ENCODE data around the gene PRKACA.
A peak's percentile ranks its signal among the peaks of the same experiment; 100 is the strongest.
"Not testable (repeated sequence)": the region's sequence is repeated elsewhere in the genome, so short reads cannot be mapped to it uniquely, and the experiment has no call there.

PRKACA gene

GRCh38 chr19:14147797-14148605 is 30.4 kb upstream of the PRKACA start:
- no peak for DNase-seq

- DNase-seq, result no peak
These were observed 29.2 kb upstream of the PRKACA start for GRCh38 chr19:14146789-14147216.

GRCh38 chr19:14146169-14146568 is 28.6 kb upstream of the PRKACA start:
- not testable (repeated sequence) for DNase-seq

GRCh38 chr19:14145381-14145780 is 27.8 kb upstream of the PRKACA start:
- DNase-seq, result no peak

- DNase-seq, result no peak
These were observed 25.0 kb upstream of the PRKACA start for GRCh38 chr19:14142262-14143190.

GRCh38 chr19:14141041-14141440 is 23.5 kb upstream of the PRKACA start:
- no peak for DNase-seq

GRCh38 chr19:14139944-14140343 is 22.4 kb upstream of the PRKACA start:
- DNase-seq, result no peak

- DNase-seq, result no peak
These were observed 21.2 kb upstream of the PRKACA start for GRCh38 chr19:14138576-14139265.

GRCh38 chr19:14136509-14137281 is 19.1 kb upstream of the PRKACA start, which contains the start of gene ASF1B:
Gene ASF1B, minus strand, starts transcription at chr19:14136589. Its CDS starts 133 bp downstream, at chr19:14136456.
- DNase-seq, result peak; percentile 98

GRCh38 chr19:14135985-14136508 is 18.5 kb upstream of the PRKACA start:
- DNase-seq, result no peak

- no peak for DNase-seq
These were observed 17.8 kb upstream of the PRKACA start for GRCh38 chr19:14135355-14135754.

GRCh38 chr19:14127929-14128509 is 10.5 kb upstream of the PRKACA start:
- DNase-seq, result no peak

GRCh38 chr19:14127176-14127575 is 9.6 kb upstream of the PRKACA start:
- DNase-seq, result no peak

- DNase-seq, result no peak
These were observed 5.4 kb upstream of the PRKACA start for GRCh38 chr19:14122924-14123323.

GRCh38 chr19:14120497-14120780 is 2.9 kb upstream of the PRKACA start:
- DNase-seq, result no peak

- no peak for DNase-seq
These were observed 2.3 kb upstream of the PRKACA start for GRCh38 chr19:14119644-14120496.

- DNase-seq, result no peak
These were observed 1.6 kb upstream of the PRKACA start for GRCh38 chr19:14119146-14119545.

GRCh38 chr19:14118165-14119051 is 846 bp upstream of the PRKACA start:
- peak; percentile 60 for DNase-seq

GRCh38 chr19:14116918-14117578 is 514 bp downstream of the PRKACA start:
- DNase-seq, result no peak

All from T1000 (cell line).